AG10803 (cell line): Measurements from ENCODE around the gene EYA3.
"Not testable (repeated sequence)": the region's sequence is repeated elsewhere in the genome, so short reads cannot be mapped to it uniquely, and the experiment has no call there.

Source experiments
- DNase-seq: peaks from one replicate; pipeline ENCODE4 v3.0.0; 2010; ENCODE audit warnings: low read depth
- H3K4me3 ChIP-seq: 2 replicates; pipeline ENCODE4 v1.5.1; 2011; ENCODE audit warnings: mild to moderate bottlenecking, low read length, control low read depth
- CTCF ChIP-seq: conservative IDR thresholded peaks from 2 replicates; pipeline ENCODE4 v1.5.1; 2011; ENCODE audit warnings: mild to moderate bottlenecking, low read length, control low read depth, inconsistent platforms

Gene EYA3

DNA sequence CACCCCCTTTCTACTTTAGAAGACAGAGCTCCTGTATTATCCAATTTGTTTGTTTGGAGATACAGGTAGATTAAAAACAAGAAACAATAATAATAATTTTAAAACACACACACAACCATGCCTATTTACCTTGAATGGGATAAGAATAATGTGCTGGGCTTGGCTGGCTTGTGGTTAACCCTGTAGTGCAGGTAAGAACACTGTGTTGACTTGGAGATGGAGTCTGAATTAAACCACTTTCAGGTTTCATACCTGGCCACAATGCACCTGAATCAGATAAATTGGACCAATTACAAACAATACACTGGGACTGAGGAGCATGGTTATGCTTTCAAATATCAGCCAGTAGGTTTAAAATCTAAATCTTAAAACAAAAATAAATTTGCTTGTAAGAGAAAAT lies 60.8 kb downstream of the EYA3 start:
- no peak for DNase-seq
- no peak for TF ChIP-seq CTCF
- H3K4me3 ChIP-seq: no peak overlapping the region

GRCh38 chr1:28027238-28027637 lies 61.2 kb downstream of the EYA3 start:
- H3K4me3 ChIP-seq: no peak overlapping the region
- no peak for TF ChIP-seq CTCF
- no peak for DNase-seq

DNA sequence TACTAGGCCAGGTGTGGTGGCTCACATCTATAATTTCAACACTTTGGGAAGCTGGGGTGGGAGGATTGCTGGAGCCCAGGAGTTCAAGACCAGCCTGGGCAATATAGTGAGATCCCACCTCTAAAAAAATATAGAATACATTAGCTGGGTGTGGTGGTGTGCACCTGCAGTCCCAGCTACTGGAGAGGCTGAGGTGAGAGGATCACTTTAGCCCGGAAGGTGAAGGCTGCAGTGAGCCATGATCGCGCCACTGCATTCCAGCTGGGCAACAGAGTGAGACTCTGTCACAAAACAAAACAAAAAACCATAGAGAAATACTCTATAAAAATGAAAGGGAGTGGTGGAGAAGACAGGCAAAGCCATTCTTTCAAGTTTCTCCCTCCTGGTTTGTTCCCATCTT lies 62.1 kb downstream of the EYA3 start:
- DNase-seq: no peak
- TF ChIP-seq CTCF: no peak

DNA sequence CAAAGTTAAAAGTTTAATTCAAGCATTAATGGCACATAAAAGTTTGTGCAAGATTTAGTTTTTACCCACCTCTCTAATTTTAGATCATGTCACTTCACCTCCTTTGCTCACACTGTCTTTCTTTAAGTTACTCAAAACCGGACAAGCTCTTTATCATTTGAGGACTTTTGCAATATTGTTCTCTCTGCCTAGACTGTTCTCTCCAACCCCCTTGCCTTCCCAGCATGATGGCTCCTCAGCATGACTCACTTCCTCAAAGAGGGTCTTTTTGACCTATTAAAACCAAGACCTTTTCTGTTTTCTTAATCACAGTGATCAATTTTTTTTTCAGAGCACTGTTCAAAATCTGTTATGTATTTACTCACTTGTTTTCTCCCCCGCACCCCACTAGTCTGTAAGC lies 67.3 kb downstream of the EYA3 start:
- TF ChIP-seq CTCF: no peak
- H3K4me3 ChIP-seq: no peak overlapping the region
- DNase-seq: no peak

More for the DNA sequence above, 62.1 kb downstream of the EYA3 start:
- no peak overlapping the region for H3K4me3 ChIP-seq

DNA sequence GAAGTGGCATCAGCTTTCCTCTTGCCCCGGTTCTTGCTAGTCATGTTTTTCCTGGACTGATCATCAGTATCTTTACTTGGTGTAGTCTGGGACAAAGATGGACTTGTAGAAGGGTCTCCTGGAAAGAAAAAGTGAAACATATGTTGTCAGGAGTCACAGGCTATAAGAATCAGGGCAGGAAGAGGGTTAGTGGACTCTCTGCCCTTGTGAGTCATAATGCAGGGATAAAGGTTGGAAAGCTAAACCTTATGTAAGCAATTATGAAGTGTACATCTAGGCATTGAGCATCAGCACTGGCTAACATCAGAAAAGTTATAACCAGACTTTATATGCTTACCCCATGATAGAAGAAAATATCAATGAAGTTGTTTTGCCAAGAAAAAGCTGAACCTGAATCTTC lies 77.4 kb downstream of the EYA3 start:
- no peak for TF ChIP-seq CTCF
- H3K4me3 ChIP-seq: no peak overlapping the region
- DNase-seq: no peak

DNA sequence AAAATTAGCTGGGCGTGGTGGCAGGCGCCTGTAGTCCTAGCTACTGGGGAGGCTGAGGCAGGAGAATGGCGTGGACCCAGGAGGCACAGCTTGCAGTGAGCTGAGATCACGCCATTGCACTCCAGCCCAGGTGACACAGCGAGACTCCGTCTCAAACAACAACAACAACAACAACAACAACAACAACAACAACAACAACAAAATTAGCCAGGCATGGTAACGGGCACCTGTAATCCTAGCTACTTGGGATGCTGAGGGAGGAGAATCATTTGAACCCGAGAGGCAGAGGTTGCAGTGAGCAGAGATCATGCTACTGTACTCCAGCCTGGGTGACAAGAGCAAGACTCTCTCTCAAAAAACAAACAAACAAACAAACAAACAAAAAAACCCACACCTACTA lies 85.3 kb downstream of the EYA3 start:
- not testable (repeated sequence) for H3K4me3 ChIP-seq, DNase-seq

DNA sequence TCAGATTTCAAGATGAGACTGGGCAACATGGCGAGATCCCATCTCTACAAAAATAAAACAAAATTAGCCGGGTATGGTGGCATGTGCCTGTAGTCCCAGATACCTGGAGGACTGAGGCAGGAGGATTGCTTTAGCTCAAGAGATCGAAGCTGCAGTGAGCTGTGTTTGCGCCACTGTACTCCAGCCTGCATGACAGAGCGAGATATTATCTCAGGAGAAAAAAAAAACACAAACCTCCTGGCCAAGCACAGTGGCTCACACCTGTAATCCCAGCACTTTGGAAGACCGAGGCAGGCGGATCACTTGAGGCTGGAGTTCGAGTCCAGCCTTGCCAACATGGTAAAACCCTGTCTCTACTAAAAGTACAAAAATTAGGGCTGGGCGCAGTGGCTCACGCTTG lies 85.8 kb downstream of the EYA3 start:
- no peak for DNase-seq
- H3K4me3 ChIP-seq: no peak overlapping the region
- TF ChIP-seq CTCF: no peak

DNA sequence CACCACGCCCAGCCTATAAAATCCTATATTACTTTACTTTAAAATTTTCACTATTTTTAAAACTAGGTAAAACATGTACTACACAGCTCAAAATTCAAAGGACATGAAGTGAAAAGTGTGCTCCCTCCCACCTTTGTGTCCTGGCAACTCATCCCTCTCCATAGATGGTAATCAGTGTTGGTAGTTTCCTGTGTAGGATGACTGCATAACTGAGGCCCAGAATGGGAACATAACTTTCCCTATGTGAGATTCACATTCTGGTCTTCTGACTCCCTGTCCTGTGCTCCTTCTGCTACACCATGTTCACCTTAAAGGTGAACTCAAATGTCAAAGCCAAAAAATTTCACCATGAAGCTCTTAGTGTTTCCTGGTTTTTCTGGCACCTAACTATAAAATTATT lies 89.4 kb downstream of the EYA3 start:
- no peak for TF ChIP-seq CTCF
- no peak for DNase-seq
- no peak overlapping the region for H3K4me3 ChIP-seq

GRCh38 chr1:27994526-27994925 lies 93.9 kb downstream of the EYA3 start:
- DNase-seq, H3K4me3 ChIP-seq: not testable (repeated sequence)
